Neural cell (in vitro differentiated cells): Measurements from ENCODE around the gene C1QTNF3. TPM values are rescaled to one million over a fixed set of nuclear protein-coding genes. Genes with fewer than 3 reads are reported as not detected.

Experiments
- H2AFZ ChIP-seq: fragments of 200-600, 300-800 bp; sonication (generic), shearing (Covaris generic); 2 replicates; pipeline ENCODE4 v1.6.0; 2014; ENCODE audit warnings: low read depth, mild to moderate bottlenecking, antibody characterized with exemption, low read length, moderate library complexity
- H3F3A ChIP-seq: fragments of 200-600 bp; shearing (Covaris generic); 2 replicates; pipeline ENCODE4 v1.6.1; 2016; ENCODE audit warnings: mild to moderate bottlenecking, moderate library complexity, mixed read lengths, antibody characterized with exemption, low read length; ENCODE audit not compliant: insufficient read depth, poor library complexity, severe bottlenecking
- H3K27ac ChIP-seq: fragments of 200-600, 300-800 bp; sonication (generic), shearing (Covaris generic); 2 replicates; pipeline ENCODE4 v1.5.1; 2014; ENCODE audit warnings: mild to moderate bottlenecking, low read length, moderate library complexity
- H3K27me3 ChIP-seq: fragments of 300-800, 200-600 bp; sonication (generic), shearing (Covaris generic); 2 replicates; pipeline ENCODE4 v1.6.0; 2014; ENCODE audit warnings: mild to moderate bottlenecking, low read depth, low read length, moderate library complexity; ENCODE audit not compliant: insufficient read depth
- H3K36me3 ChIP-seq: fragments of 300-800, 200-600 bp; sonication (generic), shearing (Covaris generic); 2 replicates; pipeline ENCODE4 v1.5.1; 2014; ENCODE audit warnings: mild to moderate bottlenecking, antibody characterized with exemption, low read length, moderate library complexity; ENCODE audit not compliant: insufficient read depth
- H3K4me2 ChIP-seq: fragments of 300-800, 200-600 bp; sonication (generic), shearing (Covaris generic); 2 replicates; pipeline ENCODE4 v1.6.0; 2014; ENCODE audit warnings: mild to moderate bottlenecking, low read length
- H3K4me3 ChIP-seq: fragments of 300-800, 200-600 bp; sonication (generic), shearing (Covaris generic); 2 replicates; pipeline ENCODE4 v1.5.1; 2014; ENCODE audit warnings: mild to moderate bottlenecking, low read length, moderate library complexity
- H3K79me2 ChIP-seq: fragments of 200-600 bp; shearing (Covaris generic); replicated peaks from 2 replicates; pipeline ENCODE4 v1.6.0; 2014; ENCODE audit warnings: mild to moderate bottlenecking, low read length, moderate library complexity; ENCODE audit not compliant: insufficient read depth
- H3K9ac ChIP-seq: fragments of 300-800, 200-600 bp; sonication (generic), shearing (Covaris generic); 2 replicates; pipeline ENCODE4 v1.6.1; 2016; ENCODE audit warnings: mild to moderate bottlenecking, low read length, mixed read lengths
- H3K9me2 ChIP-seq: fragments of 200-600 bp; shearing (Covaris generic); 2 replicates; pipeline ENCODE4 v1.6.1; 2016; ENCODE audit warnings: mild to moderate bottlenecking, low read length, mixed read lengths; ENCODE audit not compliant: insufficient read depth
- H3K9me3 ChIP-seq: fragments of 200-600, 300-800 bp; sonication (generic), shearing (Covaris generic); 2 replicates; pipeline ENCODE4 v1.6.1; 2016; ENCODE audit warnings: mild to moderate bottlenecking, mixed run types, low read length, moderate library complexity, mixed read lengths
- H4K20me1 ChIP-seq: fragments of 200-600 bp; shearing (Covaris generic); 2 replicates; pipeline ENCODE4 v1.6.1; 2016; ENCODE audit warnings: mild to moderate bottlenecking, mixed run types; ENCODE audit not compliant: insufficient read depth
- CTCF ChIP-seq: fragments of 450-650 bp; IDR thresholded peaks from 2 replicates; pipeline ENCODE4 v1.5.1; 2014; ENCODE audit warnings: antibody characterized with exemption, mild to moderate bottlenecking, moderate library complexity; ENCODE audit not compliant: poor library complexity, severe bottlenecking
- EP300 ChIP-seq: fragments of 450-650 bp; conservative IDR thresholded peaks from 2 replicates; pipeline ENCODE4 v1.6.1; 2014; ENCODE audit warnings: antibody characterized with exemption, mild to moderate bottlenecking, moderate library complexity; ENCODE audit not compliant: poor library complexity, severe bottlenecking
- EZH2 ChIP-seq: fragments of 200-600, 300-800 bp; shearing (Covaris generic), sonication (generic); IDR thresholded peaks from 2 replicates; pipeline ENCODE4 v1.6.1; 2014; ENCODE audit warnings: antibody characterized with exemption, low read length, borderline replicate concordance, mild to moderate bottlenecking; ENCODE audit not compliant: insufficient read depth, poor library complexity, severe bottlenecking
- MXI1 ChIP-seq: fragments of 450-650 bp; conservative IDR thresholded peaks from 2 replicates; pipeline ENCODE4 v1.6.1; 2014; ENCODE audit warnings: antibody characterized with exemption, mild to moderate bottlenecking; ENCODE audit not compliant: poor library complexity, severe bottlenecking
- POLR2AphosphoS5 ChIP-seq: IDR thresholded peaks from 2 replicates; pipeline ENCODE4 v1.6.1; 2012
- RAD21 ChIP-seq: fragments of 450-650 bp; conservative IDR thresholded peaks from 2 replicates; pipeline ENCODE4 v1.6.1; 2014; ENCODE audit warnings: antibody characterized with exemption, mild to moderate bottlenecking, moderate library complexity
- REST ChIP-seq: IDR thresholded peaks from 2 replicates; pipeline ENCODE4 v1.6.1; 2012; ENCODE audit warnings: borderline replicate concordance
- SMC3 ChIP-seq: fragments of 450-650 bp; conservative IDR thresholded peaks from 2 replicates; pipeline ENCODE4 v1.6.1; 2014; ENCODE audit warnings: antibody characterized with exemption, mild to moderate bottlenecking, moderate library complexity; ENCODE audit not compliant: poor library complexity
- TAF1 ChIP-seq: IDR thresholded peaks from 2 replicates; pipeline ENCODE4 v1.6.1; 2012; ENCODE audit warnings: low read depth
- polyA plus RNA-seq: library from polyadenylated mRNA; depleted of rRNA; stranded (reverse); fragments of >200 nt; gene quantifications from 2 replicates; pipeline ENCODE4 v1.2.3, GENCODE V29; 2014

C1QTNF3 gene
- polyA plus RNA-seq, 1 donor from 2014 or later, result 33.1 TPM

GRCh38 chr5:33997331-33997983 is 45.6 kb downstream of the C1QTNF3 start:
- Histone ChIP-seq H3K9me2 (no peaks in the 10 kb centered on the region), H3K27ac (no peak overlapping the region), H3K79me2 (no peaks in the 10 kb centered on the region), H3K4me2 (no peak overlapping the region), H4K20me1 (no peaks in the 10 kb centered on the region), H3F3A (no peaks in the 10 kb centered on the region), H3K36me3 (no peaks in the 10 kb centered on the region), H3K4me3 (no peak overlapping the region), H3K9ac (no peak overlapping the region), H2AFZ (no peak overlapping the region), H3K9me3 (no peaks in the 10 kb centered on the region), H3K27me3 (no peaks in the 10 kb centered on the region)
- TF ChIP-seq POLR2AphosphoS5 (no peak), MXI1 (no peak), EP300 (no peak), EZH2 (no peak), RAD21 (peak; percentile 63), CTCF (peak; percentile 72), REST (no peak), SMC3 (peak; percentile 77), TAF1 (no peak)

GRCh38 chr5:33995865-33996264 is 47.1 kb downstream of the C1QTNF3 start:
- Histone ChIP-seq H4K20me1 (no peaks in the 10 kb centered on the region), H3K27me3 (no peaks in the 10 kb centered on the region), H2AFZ (no peak overlapping the region), H3K27ac (no peak overlapping the region), H3K9ac (no peak overlapping the region), H3K9me3 (no peaks in the 10 kb centered on the region), H3K36me3 (peaks cover under 1% of the 10 kb centered on the region), H3F3A (no peaks in the 10 kb centered on the region), H3K79me2 (no peaks in the 10 kb centered on the region), H3K9me2 (no peaks in the 10 kb centered on the region), H3K4me2 (no peak overlapping the region), H3K4me3 (no peak overlapping the region)
- TF ChIP-seq EZH2, result no peak
- no peak for TF ChIP-seq SMC3
- no peak for TF ChIP-seq EP300
- no peak for TF ChIP-seq TAF1
- no peak for TF ChIP-seq CTCF
- no peak for TF ChIP-seq MXI1
- TF ChIP-seq RAD21, result no peak
- no peak for TF ChIP-seq POLR2AphosphoS5
- no peak for TF ChIP-seq REST
